ENCODE data around the gene KLHL11.

Gene KLHL11

DNA sequence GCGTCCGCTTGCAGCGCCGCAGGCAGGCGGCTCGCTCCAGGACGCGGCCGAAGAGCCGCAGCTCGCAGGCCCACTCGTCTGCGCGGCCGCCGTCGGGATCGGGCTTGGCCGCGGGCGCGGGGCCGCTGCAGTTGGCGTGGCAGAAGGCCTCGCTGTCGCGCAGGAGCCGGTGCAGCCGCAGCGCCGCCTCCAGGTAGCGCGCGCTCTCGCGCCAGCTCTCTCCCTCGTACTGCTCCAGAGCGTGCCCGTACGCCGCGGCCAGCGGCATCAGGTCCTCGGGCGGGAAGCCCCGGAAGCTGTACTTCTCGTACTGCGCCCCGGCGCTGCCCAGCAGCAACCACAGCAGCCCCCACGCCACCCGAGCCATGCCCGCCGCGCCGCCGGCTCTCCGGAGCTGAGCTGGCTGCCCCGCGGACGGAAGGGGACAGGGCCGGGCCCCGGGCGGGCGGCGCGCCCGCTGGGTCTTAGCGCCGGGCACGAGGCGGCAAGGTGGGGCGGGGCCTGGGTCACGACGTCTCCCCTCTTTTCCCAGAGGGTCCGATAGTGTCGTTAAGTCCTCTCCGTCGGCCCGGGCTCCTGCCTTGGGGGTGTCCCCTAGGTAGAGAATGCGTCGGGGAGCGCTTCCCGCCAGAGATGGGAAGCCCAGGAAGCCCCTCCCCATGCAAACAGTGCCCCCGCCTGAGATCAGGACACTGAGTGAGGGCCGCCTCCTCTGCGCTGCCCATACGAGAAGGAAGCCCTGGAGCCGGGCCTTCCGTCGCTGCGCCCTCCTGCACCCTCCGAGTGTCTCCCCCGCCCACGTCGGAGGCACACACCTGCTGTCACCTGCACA is 53.5 kb downstream of the KLHL11 start, which contains the start of gene P3H4:
Gene P3H4 (minus strand): TSS at position 401 of the 832 bp plus-strand sequence. CDS start 34 bp downstream, at position 367.
- DNase-seq (ENCODE audit: low read depth in 2 of 2): peak; percentile 46 to 67

- DNase-seq (ENCODE audit: low read depth in 2 of 2): no peak
These were observed 54.3 kb downstream of the KLHL11 start for GRCh38 chr17:41810659-41811548.

DNA sequence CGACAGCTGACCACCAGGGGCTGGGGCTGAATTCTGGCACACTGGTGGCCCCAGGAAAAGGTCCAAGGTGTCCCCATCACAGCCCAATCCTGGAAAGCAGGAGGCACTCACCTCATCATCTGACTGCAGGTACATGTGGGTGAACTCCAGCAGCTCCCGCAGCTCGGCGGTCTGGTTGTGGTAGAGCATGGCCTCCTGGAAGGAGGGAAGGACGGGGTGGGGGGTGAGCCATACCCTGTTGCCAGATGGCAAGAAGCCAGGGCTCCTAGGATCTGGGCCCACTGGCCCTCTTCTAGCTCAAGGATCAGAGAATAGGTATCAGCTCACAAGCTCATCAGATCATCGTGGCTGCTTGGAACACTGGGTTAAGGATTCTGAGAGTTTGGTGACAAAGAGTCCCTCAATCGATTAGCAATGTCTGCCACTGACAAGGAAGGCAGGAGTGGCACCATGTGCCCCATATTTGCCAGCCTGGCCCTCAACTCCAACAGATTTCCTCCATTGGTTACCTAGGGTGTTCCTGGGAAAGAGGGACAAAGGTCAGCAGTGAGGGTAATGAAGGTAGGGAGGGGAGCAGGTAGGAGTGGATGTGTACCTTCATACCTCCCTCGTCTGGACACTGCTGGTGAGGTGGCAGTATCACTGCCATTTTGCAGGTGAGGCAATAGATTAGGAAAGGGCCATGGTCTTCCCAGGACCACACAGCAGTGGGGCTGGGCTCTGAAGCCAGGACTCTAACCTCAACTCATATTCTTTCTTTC is 58.4 kb downstream of the KLHL11 start:
- no peak for DNase-seq (ENCODE audit: low read depth in 2 of 2)

Measured in stimulated activated CD4-positive, alpha-beta T cell treated with anti-CD3 and anti-CD28 coated beads, Interleukin-1b, Interleukin-23, amount 100 ng/mL, for 4 hours (primary cell).